Peyer's patch (tissue), 4 donors: Measurements from ENCODE around the gene CDK5R1.

Source experiments
- POLR2A ChIP-seq, 2 donors: fragments of 450-650 bp; IDR thresholded peaks; one replicate each; pipeline ENCODE4 v1.5.1; 2017; ENCODE audit warnings: antibody characterized with exemption in 2 of 2, mild to moderate bottlenecking in 2 of 2, moderate library complexity in 2 of 2
- TF ChIP-seq, protein P1 (sequence below), 6 experiments: fragments of 450-650 bp in 4 of 6; fragments of 200-600 bp in 2 of 6; sonication (generic) in 1 of 6; IDR thresholded peaks; one replicate each; pipeline ENCODE4 v1.5.1; 2017 to 2019; ENCODE audit warnings: antibody characterized with exemption in 6 of 6, mild to moderate bottlenecking in 3 of 6, moderate library complexity in 1 of 6

GRCh38 chr17:32525122-32525521 lies 38.3 kb downstream of the CDK5R1 start:
- TF ChIP-seq, protein P1, sequence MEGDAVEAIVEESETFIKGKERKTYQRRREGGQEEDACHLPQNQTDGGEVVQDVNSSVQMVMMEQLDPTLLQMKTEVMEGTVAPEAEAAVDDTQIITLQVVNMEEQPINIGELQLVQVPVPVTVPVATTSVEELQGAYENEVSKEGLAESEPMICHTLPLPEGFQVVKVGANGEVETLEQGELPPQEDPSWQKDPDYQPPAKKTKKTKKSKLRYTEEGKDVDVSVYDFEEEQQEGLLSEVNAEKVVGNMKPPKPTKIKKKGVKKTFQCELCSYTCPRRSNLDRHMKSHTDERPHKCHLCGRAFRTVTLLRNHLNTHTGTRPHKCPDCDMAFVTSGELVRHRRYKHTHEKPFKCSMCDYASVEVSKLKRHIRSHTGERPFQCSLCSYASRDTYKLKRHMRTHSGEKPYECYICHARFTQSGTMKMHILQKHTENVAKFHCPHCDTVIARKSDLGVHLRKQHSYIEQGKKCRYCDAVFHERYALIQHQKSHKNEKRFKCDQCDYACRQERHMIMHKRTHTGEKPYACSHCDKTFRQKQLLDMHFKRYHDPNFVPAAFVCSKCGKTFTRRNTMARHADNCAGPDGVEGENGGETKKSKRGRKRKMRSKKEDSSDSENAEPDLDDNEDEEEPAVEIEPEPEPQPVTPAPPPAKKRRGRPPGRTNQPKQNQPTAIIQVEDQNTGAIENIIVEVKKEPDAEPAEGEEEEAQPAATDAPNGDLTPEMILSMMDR (IDR thresholded peaks at IDR 0.05), result no peak
- no peak for TF ChIP-seq POLR2A (IDR thresholded peaks at IDR 0.05)
